Progenitor cell of endocrine pancreas (in vitro differentiated cells): ENCODE measurements around the gene SLC17A4. TPM values are rescaled to one million over a fixed set of nuclear protein-coding genes. Genes with fewer than 3 reads are reported as not detected.

ENCODE experiments used
- DNase-seq: peaks from one replicate; pipeline ENCODE4 v3.0.0; 2021; ENCODE audit warnings: low spot score; ENCODE audit not compliant: unreplicated experiment
- H3K27ac Mint-ChIP-seq: 2 replicates; pipeline ENCODE4 v1.8.0; 2021; ENCODE audit warnings: mild to moderate bottlenecking, moderate library complexity, mixed read lengths
- H3K27me3 Mint-ChIP-seq: 2 replicates; pipeline ENCODE4 v1.8.0; 2021; ENCODE audit warnings: mixed read lengths
- H3K36me3 Mint-ChIP-seq: 2 replicates; pipeline ENCODE4 v1.8.0; 2022; ENCODE audit warnings: mixed read lengths; ENCODE audit not compliant: insufficient read depth
- H3K4me1 Mint-ChIP-seq: 2 replicates; pipeline ENCODE4 v1.8.0; 2021; ENCODE audit warnings: low read depth, mixed read lengths
- H3K4me3 Mint-ChIP-seq: 2 replicates; pipeline ENCODE4 v1.8.0; 2021; ENCODE audit warnings: low read depth, mild to moderate bottlenecking, moderate library complexity, mixed read lengths
- H3K9me3 Mint-ChIP-seq: 2 replicates; pipeline ENCODE4 v1.8.0; 2021; ENCODE audit warnings: low read depth, mixed read lengths
- total RNA-seq: library from RNA; stranded (reverse); gene quantifications from 2 replicates; pipeline ENCODE4 v1.2.1, GENCODE V29; 2021
- TF ChIP-seq, protein P1 (sequence below): fragments of 200-600 bp; sonication (generic); IDR thresholded peaks from one replicate; pipeline ENCODE4 v1.5.0; 2021; ENCODE audit warnings: antibody characterized with exemption, mild to moderate bottlenecking; ENCODE audit not compliant: unreplicated experiment

The SLC17A4 gene
- total RNA-seq, 1 donor from 2014 or later, result 3.6 TPM

DNA sequence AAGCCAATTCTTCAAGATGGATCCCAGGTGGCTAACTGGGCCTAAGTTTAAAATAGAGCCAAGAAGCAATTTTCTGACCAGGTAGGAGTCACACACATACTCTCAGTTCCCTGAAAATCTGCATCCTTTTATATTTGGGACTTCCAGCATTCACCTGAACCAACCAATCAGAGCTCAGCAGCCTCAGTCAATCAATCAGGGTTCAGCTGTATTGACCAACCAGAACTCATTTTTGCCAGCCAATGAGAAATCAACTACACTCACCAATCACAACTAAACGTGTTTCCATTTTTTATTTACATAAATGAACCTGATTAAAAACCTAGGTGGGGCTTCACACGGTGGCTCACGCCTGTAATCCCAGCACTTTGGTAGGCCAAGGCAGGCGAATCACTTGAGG, 37.5 kb downstream of the SLC17A4 start:
- no peaks in the 10 kb centered on the region for H3K36me3 Mint-ChIP-seq

DNA sequence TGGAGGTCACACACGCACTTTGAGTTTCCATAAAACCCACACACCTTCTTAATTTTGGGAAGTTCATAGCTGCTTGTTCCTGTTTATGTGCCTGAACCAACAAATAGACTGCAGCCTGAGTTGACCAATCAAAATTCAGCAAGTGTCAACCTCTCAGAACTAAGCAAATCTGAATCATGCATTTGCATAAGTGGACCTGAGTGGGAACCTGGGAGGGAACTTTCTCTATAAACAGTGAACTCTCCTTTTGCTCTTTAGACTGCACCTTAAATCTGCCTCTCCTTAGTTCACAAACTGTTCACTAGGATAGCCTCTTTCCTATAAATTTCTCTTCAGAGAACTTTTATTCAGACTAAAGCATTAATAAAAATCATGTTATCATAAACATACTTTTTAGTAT, 39.4 kb downstream of the SLC17A4 start:
- TF ChIP-seq, protein P1, sequence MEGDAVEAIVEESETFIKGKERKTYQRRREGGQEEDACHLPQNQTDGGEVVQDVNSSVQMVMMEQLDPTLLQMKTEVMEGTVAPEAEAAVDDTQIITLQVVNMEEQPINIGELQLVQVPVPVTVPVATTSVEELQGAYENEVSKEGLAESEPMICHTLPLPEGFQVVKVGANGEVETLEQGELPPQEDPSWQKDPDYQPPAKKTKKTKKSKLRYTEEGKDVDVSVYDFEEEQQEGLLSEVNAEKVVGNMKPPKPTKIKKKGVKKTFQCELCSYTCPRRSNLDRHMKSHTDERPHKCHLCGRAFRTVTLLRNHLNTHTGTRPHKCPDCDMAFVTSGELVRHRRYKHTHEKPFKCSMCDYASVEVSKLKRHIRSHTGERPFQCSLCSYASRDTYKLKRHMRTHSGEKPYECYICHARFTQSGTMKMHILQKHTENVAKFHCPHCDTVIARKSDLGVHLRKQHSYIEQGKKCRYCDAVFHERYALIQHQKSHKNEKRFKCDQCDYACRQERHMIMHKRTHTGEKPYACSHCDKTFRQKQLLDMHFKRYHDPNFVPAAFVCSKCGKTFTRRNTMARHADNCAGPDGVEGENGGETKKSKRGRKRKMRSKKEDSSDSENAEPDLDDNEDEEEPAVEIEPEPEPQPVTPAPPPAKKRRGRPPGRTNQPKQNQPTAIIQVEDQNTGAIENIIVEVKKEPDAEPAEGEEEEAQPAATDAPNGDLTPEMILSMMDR, result no peak
- Mint-ChIP-seq H3K27ac (no peak overlapping the region), H3K27me3 (no peaks in the 10 kb centered on the region)

More for the DNA sequence above, 37.5 kb downstream of the SLC17A4 start:
- Mint-ChIP-seq H3K27ac (no peak overlapping the region), H3K9me3 (peaks cover 7% of the 10 kb centered on the region), H3K4me3 (no peak overlapping the region), H3K4me1 (peaks cover 1% of the 10 kb centered on the region), H3K27me3 (no peaks in the 10 kb centered on the region)
- DNase-seq, result no peak
- TF ChIP-seq, protein P1, result no peak

DNA sequence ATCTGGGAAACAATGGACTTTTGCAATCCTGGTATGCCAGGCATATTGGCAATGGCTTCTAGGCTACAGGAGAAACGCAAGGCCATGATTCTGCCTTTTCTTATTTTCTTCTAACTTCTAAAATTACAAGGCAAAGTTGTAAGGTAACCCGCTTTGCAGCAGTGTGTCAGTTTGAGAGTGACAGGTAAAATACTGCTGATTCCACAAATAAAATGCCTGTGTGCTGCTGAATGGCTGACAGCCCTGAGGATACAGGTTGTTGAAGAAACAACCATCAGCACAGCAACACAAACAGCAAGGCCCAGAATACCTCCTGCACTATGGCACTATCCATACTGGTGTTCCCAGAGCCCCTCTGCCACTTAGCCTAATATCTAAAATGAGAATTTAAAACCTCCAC, 40.2 kb downstream of the SLC17A4 start:
- Mint-ChIP-seq H3K27me3 (no peaks in the 10 kb centered on the region), H3K27ac (no peak overlapping the region), H3K9me3 (no peaks in the 10 kb centered on the region), H3K4me3 (no peak overlapping the region), H3K4me1 (no peaks in the 10 kb centered on the region), H3K36me3 (no peaks in the 10 kb centered on the region)
- TF ChIP-seq, protein P1, result no peak
- no peak for DNase-seq

More for the DNA sequence above, 39.4 kb downstream of the SLC17A4 start:
- H3K9me3 Mint-ChIP-seq, result peaks cover under 1% of the 10 kb centered on the region
- H3K4me3 Mint-ChIP-seq, result no peak overlapping the region
- no peaks in the 10 kb centered on the region for H3K36me3 Mint-ChIP-seq
- no peak for DNase-seq
- no peaks in the 10 kb centered on the region for H3K4me1 Mint-ChIP-seq

- no peaks in the 10 kb centered on the region for H3K4me1 Mint-ChIP-seq
- no peak overlapping the region for H3K4me3 Mint-ChIP-seq
- no peak for DNase-seq
- H3K36me3 Mint-ChIP-seq, result no peaks in the 10 kb centered on the region
- H3K27me3 Mint-ChIP-seq, result no peaks in the 10 kb centered on the region
- H3K27ac Mint-ChIP-seq, result no peak overlapping the region
- TF ChIP-seq, protein P1, result no peak
- peaks cover 3% of the 10 kb centered on the region for H3K9me3 Mint-ChIP-seq
These were observed 46.9 kb downstream of the SLC17A4 start for GRCh38 chr6:25801436-25801835.

GRCh38 chr6:25804804-25805203, 50.3 kb downstream of the SLC17A4 start:
- DNase-seq, result no peak
- H3K4me1 Mint-ChIP-seq, result no peaks in the 10 kb centered on the region
- no peaks in the 10 kb centered on the region for H3K36me3 Mint-ChIP-seq
- H3K9me3 Mint-ChIP-seq, result peaks cover 3% of the 10 kb centered on the region
- no peaks in the 10 kb centered on the region for H3K27me3 Mint-ChIP-seq
- TF ChIP-seq, protein P1, result no peak
- H3K27ac Mint-ChIP-seq, result no peak overlapping the region
- no peak overlapping the region for H3K4me3 Mint-ChIP-seq
